HG03442 (cell line): ENCODE data around the gene BANK1.

Experiments used
- ATAC-seq: cut with Tn5 transposase; IDR thresholded peaks from one replicate; pipeline ENCODE4 v1.9.1; 2021; ENCODE audit warnings: mild to moderate bottlenecking, moderate library complexity; ENCODE audit not compliant: unreplicated experiment

The BANK1 gene

DNA sequence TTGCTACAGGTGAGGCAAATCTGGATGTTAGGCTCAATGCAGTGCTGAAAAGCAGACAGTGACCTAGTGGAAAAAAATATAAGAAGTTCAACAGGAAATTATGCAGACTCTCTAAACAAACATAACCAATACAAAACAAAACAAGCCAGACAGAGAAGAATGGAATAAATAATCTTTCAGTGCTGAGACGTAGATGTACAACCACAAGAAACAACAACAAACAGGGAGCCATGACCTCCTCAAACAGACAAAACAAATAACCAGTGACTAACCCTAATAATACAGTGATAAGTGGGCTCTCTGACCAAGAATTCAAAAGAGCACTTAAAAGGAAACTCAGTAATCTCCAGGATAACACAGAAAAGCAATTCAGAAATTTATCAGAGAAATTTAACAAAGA, 315.5 kb downstream of the BANK1 start:
- ATAC-seq, result no peak

DNA sequence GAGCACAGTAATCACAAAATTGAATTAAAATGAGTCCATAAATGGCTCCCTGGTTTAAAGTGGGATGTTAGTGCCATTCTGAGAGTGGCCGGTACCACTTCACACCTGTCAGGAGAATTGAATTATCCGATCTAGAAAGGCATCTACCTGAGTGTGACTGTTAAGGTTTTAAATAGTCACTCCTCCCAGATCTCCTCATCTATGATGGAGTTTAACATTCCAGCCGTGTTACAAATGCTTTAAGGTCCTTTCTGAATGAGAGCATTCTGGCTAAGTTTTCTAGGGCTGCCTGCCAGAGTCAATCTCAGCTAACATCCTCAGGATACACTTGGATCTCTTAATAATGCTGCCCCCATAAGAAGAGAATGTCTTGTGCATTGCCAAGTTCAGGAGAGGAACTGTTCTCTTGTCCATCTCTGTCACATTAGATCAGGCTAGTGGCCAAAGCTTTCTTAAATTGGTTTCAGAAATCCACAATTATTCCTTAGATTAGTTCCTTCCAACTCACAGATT, 323.6 kb downstream of the BANK1 start:
- ATAC-seq, result no peak

DNA sequence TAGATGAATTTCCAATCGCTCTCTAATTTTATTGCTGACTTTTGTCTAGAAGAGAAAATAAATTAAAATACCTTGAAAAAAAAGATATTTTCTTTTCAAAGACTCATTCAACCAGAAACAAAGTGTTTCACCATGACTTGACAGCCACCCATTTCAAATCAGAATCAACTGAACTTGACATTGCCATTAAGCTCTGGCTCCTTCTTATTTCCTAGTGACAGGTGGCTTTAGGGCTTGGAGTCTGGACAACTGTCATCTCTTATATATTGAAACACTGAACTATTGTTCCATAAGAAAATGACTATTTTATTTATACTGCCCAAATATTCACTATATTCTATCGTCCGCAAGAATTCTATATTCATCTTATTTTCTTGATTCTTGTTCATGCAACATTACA, 325.6 kb downstream of the BANK1 start:
- no peak for ATAC-seq

DNA sequence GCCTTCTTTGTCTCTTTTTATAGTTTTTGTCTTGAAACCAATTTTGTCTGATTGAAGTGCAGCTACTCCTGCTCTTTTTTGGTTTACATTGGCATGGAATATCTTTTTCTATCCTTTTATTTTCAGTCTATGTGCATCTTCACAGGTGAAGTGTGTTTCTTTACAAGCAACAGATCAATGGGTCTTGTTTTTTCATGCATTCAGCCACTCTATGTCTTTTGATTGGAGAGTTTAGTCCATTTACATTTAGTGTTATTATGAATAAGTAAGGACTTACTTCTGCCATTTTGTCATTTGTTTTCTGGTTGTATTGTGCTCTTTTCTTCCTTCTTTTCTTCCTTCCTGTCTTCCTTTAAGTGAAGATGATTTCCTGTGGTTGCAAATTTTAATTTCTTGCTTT, 330.3 kb downstream of the BANK1 start:
- no peak for ATAC-seq
